Erythroblast (primary cell): ENCODE measurements around the gene XKR7.

Experiments used
- GATA1 ChIP-seq: IDR thresholded peaks from 2 replicates; pipeline ENCODE4 v1.6.1; 2011; ENCODE audit warnings: low read depth, mild to moderate bottlenecking, control low read depth, low read length, moderate library complexity
- POLR2A ChIP-seq: IDR thresholded peaks from 2 replicates; pipeline ENCODE4 v1.6.1; 2011; ENCODE audit warnings: mild to moderate bottlenecking, low read length

DNA sequence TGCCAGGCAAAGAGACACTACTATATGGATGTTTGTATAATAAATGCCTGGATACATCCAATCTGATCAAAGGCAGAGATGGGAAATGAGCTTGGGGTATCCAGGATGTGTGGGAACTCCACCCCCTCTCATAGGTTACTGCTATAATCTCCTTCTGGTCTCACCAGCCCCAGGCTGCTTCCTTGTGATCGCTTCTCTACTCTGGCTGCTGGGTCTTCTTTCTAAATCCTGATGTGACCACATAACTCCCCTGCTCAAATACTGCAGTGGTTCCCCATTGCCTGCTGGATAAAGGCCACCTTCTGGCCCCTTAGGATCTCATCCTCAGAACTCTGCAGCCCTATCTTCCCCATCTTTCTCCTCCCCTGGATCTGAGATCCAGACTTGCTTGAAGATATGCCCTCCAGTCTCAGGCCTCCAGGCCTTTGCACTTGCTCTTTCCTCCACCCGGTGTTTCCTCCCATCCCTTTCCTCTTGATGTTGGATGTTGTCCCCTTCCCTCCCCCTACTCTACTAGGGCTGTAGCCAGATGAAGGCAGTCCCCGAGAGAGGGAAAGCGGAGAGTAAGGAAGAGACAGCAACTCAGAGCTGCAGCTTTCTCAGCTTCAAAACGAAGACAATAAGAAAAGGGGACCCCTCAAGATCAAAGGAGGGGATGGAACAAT lies 828 bp upstream of the XKR7 start:
- TF ChIP-seq POLR2A = no peak
- no peak for TF ChIP-seq GATA1
